HG02623 (cell line): ENCODE measurements around the gene TNKS1BP1.

Experiments
- ATAC-seq: cut with Tn5 transposase; IDR thresholded peaks from one replicate; pipeline ENCODE4 v1.9.1; 2021; ENCODE audit warnings: moderate library complexity; ENCODE audit not compliant: unreplicated experiment

Gene TNKS1BP1

DNA sequence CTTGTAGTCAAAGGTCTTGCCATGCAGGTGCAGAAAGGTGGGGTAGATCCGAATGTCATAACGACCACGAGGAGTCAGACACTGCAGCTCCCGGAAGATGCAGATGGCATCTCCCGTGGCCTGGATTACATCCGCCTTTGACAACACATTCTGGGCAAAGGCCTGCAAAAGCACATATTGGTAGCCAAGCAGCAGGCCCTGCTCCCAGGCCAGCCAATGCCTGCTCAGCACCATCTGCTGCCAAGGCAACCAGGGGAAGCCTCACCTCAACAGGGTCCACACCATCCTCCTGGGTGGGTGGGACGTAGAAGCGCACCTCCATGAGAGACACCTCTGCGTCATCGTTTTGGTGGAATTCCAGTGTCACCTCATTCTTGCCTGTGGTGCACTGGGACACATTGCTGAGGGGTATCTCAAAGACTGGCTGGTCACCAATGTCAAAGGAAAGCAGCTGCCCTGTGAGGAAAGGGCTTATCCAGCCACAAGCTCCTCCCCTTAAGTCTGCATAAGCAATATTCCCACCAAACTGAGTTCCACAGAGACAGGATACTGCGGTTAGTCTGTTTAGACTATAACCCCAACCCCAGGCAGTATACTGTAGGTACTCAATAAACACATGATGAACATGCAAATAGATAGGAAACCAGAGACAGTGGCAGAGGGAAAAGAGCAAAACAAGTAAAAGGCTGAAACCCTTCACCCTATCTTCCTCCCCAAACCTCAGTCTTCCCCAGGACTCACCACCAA, 8.1 kb upstream of the TNKS1BP1 start:
- no peak for ATAC-seq

DNA sequence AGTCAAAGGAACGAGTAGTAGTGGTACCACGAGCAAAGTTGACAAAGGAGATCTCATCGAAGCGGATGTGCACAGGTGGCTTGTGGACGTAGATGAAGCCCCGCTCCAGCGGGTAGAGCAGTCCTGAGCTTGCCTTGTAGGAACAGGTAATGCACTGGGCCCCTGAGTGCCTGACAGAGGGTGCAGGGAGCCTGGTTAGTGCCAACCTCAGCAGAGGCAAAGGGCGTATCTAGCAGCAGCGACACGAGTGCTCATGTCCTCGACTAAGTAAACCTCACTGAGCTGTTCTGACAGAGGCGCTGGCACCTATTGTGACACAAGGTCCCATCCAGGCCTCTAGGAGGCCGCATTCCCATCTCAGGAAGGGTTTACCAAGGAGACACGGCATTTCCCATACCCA, 7.0 kb upstream of the TNKS1BP1 start:
- no peak for ATAC-seq

DNA sequence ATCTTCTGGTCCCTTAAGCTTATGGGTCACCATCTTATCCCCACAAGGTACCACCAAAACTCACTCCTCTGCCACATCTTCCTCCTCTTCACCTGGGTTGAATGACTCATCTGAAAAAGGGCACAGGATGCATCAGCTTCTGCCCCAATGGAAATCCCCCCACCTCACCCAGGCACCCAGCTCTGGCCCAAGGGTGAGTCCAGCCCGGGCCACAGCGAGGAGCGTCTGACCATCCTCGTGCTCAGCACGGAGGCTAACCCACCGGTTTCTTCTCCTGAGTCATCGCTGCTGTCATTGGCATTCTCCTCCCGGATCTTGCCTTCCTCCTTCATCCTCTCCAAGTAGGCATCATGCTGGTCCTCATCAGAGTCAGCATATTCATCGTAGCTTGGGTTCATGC, 5.3 kb upstream of the TNKS1BP1 start:
- no peak for ATAC-seq

DNA sequence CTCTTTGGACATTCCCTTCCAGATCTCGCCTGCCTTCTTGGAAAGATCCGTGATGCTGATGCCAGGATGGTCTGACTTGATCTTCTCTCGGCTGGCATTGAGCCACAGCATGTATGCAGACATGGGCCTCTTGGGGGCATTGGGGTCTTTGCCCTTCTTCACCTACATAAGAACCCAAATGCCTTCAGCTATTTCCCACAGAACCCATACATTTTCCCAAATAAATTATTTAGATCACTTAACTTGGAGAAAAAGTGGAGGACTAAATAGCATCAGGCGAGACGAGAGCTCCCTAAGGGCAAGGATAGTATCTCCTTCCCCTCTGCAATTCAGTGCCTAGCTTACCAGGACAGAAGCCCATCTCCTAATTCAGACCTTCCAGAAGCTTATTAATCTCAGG, 3.0 kb upstream of the TNKS1BP1 start:
- ATAC-seq = no peak

DNA sequence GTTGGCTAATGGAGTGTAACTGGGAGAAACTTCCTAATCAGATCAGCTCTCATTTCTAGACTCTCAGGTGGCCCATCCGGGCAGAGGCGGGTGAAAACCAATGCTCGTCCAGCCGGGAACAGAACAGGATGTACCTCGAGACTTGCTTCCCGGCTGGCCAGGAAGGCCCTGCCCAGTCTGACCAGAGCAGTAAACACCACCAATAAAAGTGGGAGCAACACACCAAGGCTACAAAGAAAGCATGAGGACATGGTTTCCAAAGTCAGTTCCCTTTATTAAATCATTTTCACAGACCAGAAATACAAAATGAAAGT, 940 bp upstream of the TNKS1BP1 start:
- no peak for ATAC-seq

DNA sequence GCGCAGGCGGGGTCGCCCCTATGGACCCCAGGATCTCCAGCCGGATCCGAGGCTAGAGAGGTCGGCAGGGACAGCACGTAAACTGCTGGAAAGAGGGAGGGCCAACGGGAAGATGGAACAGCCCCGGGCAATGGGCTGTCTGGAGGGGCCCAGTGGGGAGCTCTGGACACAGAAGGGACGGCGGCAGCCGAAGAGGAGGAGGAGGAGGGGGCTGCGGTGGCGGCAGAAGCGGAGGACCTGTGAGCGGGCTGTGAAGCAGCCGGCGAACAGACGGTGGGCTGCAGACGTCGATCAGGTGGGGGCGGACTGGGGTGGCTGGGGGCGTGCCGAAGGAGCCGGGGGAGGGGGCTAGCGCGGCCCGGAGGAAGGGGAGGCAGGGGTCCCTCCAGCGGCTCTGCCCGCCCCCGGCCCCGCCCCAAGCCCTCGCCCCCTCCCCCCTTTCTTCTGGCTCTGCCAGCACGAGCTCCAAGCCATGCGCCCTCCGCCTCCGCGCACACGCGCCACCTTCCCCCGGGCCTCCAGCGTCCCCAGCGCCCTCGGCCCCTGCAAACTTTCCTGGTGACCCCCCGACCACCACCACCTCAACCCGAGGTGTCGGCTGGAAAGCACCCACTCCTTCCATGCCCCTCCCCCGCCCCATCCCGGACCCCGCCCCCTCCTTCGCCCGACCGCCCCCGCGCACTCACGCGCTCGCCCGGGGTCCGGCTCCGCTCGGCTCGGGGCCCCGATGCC, 432 bp downstream of the TNKS1BP1 start:
- ATAC-seq = no peak

DNA sequence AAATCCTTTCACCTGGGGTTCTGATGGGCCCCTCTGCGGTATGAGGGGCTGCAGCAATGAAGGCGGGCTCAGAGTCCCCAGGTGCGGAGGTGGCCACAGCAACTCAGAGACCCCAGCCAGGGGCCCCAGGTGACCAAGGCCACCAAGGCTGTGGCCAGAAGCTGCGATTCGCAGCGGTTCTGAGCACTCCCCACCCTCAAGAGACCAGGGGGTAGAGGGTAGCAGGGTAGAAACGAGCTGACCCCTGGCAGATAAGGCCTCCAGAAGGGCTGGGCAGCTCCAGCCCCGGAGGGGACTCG, 948 bp downstream of the TNKS1BP1 start:
- ATAC-seq = no peak

DNA sequence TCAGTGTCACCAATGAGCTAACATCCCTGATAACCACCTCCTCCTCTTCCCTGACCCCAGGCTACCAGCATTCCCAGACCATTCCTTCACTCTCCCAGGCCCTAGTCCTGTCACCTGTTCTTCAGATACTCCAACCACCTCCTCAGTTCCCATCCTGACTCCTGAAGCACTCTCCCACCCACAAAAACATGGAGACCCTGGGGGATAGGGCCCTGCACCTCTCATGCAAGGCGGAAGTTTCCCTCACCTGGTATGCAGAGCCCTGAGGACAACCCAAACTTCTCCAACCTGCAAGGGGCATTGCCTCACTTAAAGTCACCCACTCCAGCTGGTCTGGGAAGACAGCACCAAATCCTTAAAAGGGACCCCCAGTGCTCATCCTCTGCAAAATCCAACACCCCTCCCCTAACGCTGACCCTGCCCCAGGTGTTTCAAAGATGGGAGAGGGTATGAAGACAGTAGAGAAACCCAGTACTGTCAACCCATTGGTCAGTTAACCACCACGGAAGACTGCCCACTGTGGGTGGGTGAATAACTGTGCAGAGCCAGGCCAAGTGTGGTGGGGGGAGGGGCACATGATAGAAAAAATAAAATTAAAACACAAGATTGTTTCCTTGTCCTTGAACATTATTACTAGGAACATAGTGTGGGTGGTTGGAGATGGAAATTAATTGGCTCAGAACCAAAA, 1.4 kb downstream of the TNKS1BP1 start:
- ATAC-seq = no peak

DNA sequence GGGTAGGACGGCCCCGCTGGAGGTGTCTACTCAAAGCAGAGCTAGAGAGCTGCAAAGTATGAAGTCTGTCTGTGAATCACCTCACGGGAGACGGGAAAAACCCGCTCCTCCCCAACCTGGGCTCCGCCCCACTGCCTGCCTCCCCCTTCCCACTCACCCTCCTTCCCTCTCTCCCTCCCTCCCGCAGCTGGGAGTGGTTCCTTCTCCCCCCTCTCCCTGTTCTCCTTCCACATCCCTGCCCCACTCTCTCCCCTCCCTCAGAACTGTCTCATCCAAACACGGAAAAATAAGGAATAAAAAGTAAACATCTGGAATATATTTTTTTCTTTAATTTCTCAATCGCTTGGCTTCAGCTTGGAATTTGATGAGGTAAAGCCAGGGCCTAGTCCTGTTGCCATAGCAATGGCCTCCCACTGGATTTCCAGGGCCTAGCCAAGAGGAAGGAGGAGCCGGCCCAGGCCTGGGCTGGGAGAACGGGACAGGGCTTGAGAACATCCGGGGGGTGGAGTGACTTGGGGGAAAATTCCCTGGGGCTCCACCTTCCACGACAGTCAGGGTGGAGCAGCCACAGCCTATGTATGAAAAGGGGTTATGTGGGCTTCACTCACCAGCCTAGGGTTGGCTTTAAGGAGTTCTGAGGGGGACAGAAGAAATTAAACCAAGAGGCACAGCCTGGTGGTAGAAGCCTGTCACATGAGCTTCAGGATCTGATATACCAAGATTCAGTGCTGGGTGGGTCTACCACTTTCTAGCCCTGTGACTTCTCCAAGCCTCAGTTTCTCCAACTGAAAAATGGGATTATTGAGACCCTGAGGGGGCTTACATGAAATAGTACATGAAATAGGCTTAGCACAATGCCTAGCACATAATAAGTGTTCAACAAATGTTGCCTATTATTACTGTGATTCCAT, 2.2 kb downstream of the TNKS1BP1 start:
- no peak for ATAC-seq

DNA sequence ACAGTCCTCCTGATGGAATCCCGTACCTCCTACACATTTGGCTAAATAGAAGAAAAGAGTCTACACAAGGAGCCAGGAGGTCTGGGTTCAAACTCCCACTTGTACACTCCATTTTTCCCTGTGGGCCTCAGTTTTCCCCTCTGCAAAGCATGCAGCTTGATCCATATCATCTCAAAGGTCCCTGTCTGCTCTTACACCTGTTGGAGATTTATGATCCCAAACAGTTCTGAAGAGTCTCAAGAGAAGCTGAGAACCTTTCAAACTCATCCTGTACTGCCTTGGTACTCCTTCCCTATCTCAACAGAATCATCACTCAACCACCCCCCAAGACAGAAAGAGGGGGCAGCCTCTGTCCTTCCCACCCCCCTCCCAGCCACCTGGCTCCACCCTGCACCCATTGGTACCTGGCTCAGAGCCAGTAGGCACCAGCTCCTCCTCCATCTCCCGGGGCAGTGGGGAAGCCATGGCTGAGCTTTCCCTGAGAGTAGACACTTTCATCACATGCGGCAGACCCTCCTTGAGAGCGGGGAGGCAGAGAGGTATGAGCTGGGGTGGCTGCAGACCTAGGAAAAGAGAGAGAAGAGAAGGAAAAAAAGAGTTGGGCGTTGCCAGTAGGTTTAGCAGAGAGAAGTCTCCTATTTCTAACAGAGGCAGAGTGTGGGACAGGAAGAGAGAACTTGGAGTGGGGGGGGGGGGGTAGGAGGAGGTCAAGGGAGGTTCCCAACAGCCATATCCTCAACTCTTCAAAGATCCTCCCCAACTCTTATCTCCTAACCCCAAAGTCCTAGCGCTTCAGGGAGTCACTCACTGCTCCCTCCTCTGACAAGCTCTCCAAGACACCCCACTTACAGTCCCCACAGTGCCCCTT, 3.1 kb downstream of the TNKS1BP1 start:
- ATAC-seq = no peak

DNA sequence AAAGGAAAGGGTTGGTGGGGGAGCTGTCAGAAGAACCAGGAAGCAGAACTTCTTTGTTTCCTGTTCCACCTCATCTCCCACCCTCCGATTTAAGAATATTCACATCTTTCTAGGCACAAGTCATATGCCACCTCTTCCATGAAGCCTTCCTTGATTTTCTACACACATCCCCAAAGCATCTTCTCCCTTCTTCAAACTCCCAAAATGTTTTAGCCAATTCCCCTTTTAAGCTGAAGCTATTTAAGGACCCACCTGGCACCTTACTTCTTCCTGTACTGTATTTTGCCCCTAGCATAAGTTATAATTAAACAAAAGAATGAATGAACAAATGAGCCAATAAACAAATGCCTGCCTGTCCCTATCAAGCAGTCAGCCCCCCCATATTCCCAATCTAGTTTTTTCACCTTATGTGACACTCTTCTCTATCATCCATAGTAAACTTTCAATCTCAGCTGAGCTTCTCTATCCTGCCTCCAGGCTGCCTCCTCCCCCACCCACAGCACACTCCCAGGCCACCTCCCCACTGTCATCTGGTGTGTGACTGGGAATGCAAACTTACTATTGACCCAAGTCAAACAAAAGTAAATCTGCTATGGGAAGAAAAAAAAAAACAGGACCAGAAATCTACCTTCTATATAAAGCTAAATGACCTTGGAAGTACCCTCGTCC, 3.9 kb downstream of the TNKS1BP1 start:
- ATAC-seq = no peak

DNA sequence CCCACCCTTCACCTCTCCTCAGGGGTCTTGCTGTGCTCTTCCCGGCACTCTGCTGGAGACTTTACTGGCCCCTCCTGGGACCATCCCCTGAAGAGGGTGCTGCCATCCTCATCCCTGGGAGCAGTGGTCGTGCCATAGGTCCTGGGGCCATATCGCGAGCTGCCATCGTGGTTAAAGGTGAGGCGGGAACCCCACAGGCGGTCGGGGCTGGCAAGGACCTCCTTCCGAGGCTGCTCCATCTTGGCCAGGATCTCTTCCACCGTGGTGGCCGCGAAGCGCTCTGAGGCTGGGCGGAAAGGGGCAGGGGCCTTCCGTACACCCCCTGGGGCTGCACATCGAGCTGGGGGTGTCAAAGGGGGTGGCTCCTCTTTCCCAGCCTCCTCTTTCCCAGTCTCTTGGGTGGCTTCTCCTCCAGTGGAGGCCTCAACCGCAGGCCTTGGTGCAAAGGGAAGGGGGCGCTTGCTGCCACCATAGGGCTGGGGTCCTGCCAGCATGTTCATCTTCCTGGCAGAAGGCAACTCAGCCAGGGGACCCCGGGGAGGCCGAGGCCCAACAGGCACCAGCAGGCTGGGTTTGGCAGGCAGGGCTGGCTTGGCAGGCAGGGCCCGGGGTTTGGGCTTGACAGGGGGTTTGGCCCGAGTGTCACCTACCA, 4.6 kb downstream of the TNKS1BP1 start:
- no peak for ATAC-seq

DNA sequence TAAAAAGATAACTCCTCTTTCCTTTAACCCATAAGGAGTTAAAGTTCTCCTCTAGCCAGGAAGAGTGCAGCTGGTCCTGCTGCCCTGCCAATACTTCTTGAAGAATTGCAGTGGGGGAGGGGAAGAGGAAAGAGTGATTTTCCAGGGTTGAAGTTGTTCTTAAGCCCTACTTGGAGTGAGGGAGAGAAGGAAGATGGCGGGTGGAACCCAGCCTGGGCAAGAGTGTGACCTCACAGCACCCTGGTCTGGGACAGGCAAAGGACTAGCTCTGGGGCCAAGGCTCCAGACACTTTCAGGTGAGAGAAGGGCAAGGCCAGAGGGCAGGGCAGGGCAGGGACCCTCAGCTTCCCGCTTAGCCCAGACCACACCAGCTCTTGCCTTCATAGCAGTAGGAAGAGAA, 6.6 kb downstream of the TNKS1BP1 start:
- no peak for ATAC-seq

DNA sequence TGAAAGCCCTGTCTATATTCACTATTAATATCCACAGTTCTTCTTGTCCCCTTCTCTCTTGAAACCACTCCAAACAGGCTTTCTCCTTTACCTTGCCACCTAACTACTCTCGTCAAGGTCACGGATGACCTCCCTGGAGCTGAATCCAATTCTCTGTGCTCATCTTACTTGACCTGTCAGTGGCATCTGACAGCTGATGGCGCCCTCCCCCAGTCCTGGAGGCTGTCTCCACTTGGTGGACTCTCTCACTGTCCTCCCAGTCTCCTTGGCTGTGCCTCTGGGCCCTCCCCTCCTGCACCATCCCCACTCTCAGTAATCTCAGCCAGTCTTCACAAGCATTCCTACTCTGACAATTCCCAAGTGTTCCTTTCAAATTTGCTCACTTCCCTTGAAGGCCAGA, 8.7 kb downstream of the TNKS1BP1 start:
- ATAC-seq = no peak

DNA sequence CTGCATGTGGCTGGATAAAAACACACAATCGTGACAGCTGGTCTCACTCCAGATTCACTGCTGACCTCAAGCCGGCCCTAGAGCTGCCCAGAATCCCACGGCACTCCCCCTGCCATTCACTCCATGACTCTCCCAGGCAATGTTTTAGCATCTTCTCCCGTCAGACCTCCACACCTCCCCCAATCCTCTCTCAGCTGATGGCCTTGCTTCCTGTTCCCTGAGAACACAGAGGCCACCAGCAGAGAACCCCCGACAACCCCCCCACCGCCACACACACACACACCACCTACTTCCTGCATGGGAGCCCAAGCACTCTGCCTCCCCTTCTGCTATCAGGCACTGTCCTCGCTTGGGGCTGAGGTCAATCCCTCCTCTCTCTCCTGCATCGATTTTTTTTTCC, 9.3 kb downstream of the TNKS1BP1 start:
- ATAC-seq = no peak

DNA sequence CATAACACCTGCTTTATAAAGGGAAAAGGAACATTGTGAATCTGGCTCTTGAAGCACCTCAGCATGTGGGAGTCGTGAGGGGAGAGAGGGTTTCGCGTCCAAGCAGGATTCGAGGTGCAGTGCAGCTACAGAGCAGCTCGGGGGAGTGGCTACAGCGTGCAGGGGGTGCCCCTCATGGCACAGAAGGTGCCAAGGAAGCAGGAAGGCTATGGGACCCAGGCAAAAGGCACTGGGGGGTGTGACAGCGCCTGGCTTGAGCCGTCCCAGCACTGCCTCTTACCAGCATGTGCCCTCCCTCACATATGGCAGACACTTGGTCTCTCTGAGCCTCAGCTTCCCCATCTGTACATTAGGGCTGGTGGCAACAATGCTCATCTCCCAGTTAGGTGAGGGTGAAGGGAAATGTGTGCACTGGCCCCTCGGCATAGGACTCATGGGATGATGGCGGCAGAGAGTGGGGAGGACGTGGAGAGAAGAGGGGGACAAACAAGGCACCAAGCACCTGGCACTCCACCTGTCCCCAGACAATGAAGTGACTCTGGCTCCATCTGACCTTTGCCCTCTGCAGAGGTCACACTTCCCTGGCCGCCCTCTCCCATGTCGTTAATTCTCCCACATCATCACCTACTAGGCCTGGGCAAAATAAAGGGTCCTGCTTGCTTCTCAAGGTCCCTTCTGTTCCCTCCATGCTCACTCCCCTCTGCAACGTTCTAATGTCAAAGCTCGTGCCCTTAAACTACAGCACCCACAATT, 10.4 kb downstream of the TNKS1BP1 start:
- no peak for ATAC-seq

DNA sequence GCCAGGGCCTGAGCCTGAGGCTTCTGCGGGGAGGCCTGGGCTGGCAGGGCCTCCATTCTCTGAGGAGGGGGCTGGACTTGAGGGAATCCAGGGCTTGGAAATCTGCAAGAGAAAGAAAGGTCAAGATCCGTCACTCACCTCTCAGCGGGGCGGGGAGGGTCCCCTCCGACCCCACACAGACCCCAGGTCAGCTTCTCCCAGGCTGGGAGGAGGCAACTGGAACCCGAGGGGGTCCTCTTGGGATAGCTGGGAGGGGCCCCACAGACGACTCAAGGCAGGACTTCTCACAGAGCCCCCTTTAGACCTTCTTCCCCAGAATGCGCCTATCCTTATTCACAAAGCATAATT, 11.0 kb downstream of the TNKS1BP1 start:
- ATAC-seq = no peak

DNA sequence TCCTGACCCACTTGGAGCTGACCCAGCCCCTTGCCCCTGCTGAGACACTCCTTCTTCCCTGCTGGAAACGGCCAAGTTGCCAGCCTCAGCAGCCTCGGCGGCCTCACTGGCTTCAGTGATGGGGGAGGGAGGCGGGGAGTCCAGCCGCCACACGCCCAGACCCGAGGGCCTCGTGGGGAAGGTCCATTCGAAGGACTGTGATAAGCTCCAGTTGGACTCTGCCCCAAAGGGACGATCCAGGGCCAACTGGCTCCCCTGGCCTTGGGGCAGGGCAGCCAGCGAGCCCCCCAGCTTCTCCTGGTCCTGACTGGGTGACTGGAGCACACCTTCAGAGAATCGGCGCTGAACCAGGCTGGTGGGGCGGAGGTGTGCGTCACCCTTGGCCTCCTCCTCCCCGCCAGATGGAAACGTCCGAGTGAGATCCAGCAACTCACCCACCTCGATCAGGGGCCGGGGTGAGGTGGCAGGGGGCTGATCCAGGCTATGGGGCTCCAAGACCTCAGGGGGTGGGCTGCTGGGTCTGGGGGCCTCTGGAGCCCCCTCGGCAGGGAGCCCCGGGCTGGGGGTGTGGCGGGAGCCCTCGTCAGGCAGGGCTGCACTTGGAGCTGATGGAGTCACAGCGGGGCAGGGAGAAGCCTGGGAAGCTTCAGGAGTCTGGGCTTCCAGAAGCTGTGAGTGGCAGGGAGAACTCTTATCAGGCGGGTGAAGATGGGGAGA, 11.5 kb downstream of the TNKS1BP1 start:
- no peak for ATAC-seq
